Tibial nerve (tissue), 4 donors: Measurements from ENCODE around the gene TMC7.

Experiments used
- EP300 ChIP-seq, 2 donors: sonication (generic); formaldehyde crosslinking; IDR thresholded peaks; one replicate each; pipeline ENCODE4 v1.6.1; 2017; ENCODE audit warnings: antibody characterized with exemption in 2 of 2, mild to moderate bottlenecking in 1 of 2
- POLR2A ChIP-seq, 2 donors: fragments of 450-650 bp; IDR thresholded peaks; one replicate each; pipeline ENCODE4 v1.6.1; 2017; ENCODE audit warnings: antibody characterized with exemption in 2 of 2, mild to moderate bottlenecking in 2 of 2, moderate library complexity in 2 of 2
- TF ChIP-seq, protein P1 (sequence below), 5 experiments: fragments of 200-600 bp in 3 of 5; fragments of 450-650 bp in 2 of 5; sonication (generic) in 3 of 5; IDR thresholded peaks; one replicate each; pipeline ENCODE4 v1.5.1; 2016 to 2019; ENCODE audit warnings: antibody characterized with exemption in 5 of 5, mild to moderate bottlenecking in 3 of 5, moderate library complexity in 2 of 5

DNA sequence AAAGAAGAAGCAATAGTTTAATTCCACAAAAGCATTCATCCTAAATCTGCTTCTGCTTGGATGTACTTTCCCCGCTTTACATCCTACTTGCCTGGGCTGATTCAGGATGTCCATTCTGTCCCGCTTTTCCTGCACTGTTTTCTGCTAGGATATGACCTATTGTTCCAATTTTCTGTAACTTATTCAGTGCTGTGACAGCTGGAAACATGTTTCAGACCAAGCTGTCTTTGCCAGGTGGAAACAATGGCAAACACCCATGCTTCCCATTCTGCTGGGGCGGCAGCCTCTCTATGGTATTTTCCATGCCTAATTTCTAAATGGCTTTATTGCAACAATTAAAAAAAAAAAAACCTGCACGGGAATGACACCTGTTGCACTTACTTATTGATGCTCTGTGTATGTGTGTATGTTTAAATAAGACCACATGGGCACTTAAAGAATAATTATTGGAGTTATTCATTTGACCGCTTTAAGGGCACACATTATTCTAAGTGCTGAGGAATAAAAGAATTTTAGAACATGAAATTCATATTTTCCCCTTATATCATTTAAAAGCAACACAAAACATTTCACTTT is 104.7 kb downstream of the TMC7 start:
- TF ChIP-seq, protein P1, sequence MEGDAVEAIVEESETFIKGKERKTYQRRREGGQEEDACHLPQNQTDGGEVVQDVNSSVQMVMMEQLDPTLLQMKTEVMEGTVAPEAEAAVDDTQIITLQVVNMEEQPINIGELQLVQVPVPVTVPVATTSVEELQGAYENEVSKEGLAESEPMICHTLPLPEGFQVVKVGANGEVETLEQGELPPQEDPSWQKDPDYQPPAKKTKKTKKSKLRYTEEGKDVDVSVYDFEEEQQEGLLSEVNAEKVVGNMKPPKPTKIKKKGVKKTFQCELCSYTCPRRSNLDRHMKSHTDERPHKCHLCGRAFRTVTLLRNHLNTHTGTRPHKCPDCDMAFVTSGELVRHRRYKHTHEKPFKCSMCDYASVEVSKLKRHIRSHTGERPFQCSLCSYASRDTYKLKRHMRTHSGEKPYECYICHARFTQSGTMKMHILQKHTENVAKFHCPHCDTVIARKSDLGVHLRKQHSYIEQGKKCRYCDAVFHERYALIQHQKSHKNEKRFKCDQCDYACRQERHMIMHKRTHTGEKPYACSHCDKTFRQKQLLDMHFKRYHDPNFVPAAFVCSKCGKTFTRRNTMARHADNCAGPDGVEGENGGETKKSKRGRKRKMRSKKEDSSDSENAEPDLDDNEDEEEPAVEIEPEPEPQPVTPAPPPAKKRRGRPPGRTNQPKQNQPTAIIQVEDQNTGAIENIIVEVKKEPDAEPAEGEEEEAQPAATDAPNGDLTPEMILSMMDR (IDR thresholded peaks at IDR 0.05) = no peak
- TF ChIP-seq POLR2A (IDR thresholded peaks at IDR 0.05) = no peak
- TF ChIP-seq EP300 (IDR thresholded peaks at IDR 0.05) = no peak
